ENCODE data around the gene MFSD11.
A peak's percentile ranks its signal among the peaks of the same experiment; 100 is the strongest.
"Not testable (repeated sequence)": the region's sequence is repeated elsewhere in the genome, so short reads cannot be mapped to it uniquely, and the experiment has no call there.

Gene MFSD11

GRCh38 chr17:76726776-76727718 is 10.9 kb upstream of the MFSD11 start, which contains the start of gene METTL23:
METTL23 (plus strand) TSS chr17:76726839; CDS start chr17:76729711, 2,872 bp downstream.
- DNase-seq: peak in 4 of 6 experiments; percentile 82 to 94 (median 92)

GRCh38 chr17:76727745-76728456 is 10.0 kb upstream of the MFSD11 start:
- DNase-seq: peak in 2 of 6 experiments; percentile 23 to 46

GRCh38 chr17:76731800-76732733 is 5.9 kb upstream of the MFSD11 start:
- not testable (repeated sequence) for DNase-seq

DNA sequence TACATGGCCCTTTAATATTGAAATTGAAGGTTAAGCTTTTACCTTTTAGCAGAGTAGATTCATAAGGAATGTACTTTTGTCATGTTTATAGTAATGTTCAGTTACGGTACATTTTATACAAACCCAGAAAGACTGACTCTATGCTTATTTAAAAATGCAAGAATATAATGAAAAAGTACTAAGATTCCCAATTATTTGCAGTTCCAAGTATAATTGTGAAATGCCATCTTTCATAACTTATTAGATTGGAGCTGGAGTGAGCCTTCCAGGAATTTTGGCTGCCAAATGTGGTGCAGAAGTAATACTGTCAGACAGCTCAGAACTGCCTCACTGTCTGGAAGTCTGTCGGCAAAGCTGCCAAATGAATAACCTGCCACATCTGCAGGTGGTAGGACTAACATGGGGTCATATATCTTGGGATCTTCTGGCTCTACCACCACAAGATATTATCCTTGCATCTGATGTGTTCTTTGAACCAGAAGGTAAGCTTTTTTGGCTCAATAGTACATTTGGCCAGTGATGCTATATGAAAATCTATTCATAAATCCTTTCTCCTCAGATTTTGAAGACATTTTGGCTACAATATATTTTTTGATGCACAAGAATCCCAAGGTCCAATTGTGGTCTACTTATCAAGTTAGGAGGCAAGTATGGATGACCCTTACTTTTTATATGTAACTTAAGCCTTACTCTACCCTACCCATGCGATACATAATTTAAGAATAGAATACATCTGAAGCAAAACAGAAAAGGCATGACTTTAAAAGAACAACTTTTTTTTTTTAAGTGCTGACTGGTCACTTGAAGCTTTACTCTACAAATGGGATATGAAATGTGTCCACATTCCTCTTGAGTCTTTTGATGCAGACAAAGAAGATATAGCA is 4.9 kb upstream of the MFSD11 start:
- DNase-seq: no peak

GRCh38 chr17:76733618-76733957 is 4.3 kb upstream of the MFSD11 start:
- no peak for DNase-seq

- peak in 1 of 6 experiments; percentile 27 for DNase-seq
These were observed 3.7 kb upstream of the MFSD11 start for GRCh38 chr17:76734080-76734840.

DNA sequence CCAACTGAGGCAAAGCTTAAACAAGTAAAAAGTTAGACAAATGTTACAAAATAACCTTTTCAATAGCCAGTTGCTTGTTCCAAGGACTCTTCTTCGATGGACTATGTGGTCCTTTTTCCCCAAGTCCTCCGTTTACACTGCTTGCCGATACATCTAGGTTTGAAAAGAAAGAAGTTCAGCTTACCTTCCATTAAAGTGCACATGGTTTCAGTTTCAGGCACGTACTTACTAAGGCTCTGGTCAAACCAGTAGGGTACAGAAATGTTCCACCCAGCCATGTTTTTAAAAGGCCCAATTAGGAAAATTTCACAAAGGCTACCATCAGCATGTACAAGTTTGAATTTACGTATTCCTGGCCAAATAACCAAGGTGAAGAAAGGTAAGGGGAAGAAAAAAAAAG is 2.9 kb upstream of the MFSD11 start:
- peak in 2 of 6 experiments; percentile 27 to 29 for DNase-seq

GRCh38 chr17:76735586-76736348 is 2.2 kb upstream of the MFSD11 start:
- peak in 1 of 6 experiments; percentile 44 for DNase-seq

DNA sequence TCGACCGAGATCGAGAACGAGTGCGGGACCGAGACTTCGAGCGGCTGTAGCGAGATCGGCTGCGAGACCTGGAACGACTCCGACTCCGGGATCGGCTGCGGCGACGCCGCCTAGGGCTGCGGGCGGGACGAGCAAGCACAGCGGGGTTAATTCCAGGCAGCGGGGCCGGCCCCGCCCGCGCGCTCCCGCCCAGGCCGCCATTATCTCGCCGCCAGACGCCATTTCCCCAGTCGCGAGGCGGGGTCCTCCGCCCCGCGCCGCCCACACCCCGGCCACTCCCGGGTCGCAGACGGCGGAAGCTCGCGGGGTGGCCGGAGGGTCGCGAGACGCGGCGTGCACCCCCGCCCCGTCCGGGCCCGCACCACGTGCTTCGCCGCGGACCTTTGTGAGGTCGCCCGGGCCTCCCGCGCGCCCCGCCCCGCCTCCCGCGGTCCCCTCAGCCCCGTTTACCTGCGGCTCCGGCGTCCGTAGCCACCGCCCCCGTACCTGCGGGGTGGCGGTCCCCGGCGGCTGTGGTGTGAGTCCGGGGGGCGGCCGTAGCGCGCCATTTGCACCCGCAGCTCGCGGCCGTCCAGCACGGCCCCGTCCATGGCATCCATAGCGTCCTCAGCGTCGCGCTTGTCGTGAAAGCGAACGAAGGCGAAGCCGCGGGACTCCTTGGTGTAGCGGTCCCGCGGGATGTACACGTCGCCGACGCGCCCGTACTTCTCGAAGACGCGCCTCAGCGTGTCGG is 1.4 kb upstream of the MFSD11 start:
- peak; percentile 56 to 77 (median 63) for DNase-seq

DNA sequence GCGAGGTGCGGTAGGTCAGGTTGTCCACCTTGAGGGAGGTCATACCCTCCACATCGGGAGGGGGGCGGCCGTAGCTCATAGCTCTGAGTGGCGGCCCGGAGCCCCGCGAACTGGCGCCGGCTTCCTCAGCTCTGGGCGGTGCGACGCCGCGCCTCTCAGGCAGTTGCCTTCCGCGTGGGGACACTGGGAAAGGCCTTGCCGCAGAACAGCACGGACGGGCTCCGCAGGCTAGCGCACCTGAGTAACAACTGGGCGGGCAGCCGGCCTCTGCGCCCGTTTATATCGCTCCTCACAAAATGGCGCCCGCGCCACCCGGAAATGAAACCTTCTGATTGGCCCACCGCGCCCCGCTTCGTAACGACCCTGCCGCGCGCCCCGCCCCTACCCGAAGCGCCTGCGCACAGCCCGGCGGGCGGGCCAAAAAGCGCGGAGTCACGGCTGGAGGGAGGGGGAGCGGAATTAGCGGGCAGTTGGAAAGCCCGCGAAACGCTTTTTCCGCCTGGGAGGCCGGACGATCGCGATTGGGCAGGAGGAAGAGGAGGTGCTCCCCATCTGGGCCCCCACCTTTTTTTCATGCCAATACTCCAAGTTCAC is 740 bp upstream of the MFSD11 start, which contains the start of gene SRSF2:
TSS of gene SRSF2 (minus strand) at position 250 of the 594 bp plus-strand sequence. CDS start at position 79, 171 bp downstream.
- DNase-seq: peak; percentile 98 to 100 (median 98)

GRCh38 chr17:76738468-76738850 is 540 bp downstream of the MFSD11 start:
- DNase-seq: no peak

GRCh38 chr17:76739568-76740115 is 1.7 kb downstream of the MFSD11 start:
- DNase-seq: not testable (repeated sequence)

GRCh38 chr17:76740329-76741118 is 2.6 kb downstream of the MFSD11 start:
- no peak for DNase-seq

GRCh38 chr17:76742958-76743357 is 5.0 kb downstream of the MFSD11 start:
- DNase-seq: no peak

DNA sequence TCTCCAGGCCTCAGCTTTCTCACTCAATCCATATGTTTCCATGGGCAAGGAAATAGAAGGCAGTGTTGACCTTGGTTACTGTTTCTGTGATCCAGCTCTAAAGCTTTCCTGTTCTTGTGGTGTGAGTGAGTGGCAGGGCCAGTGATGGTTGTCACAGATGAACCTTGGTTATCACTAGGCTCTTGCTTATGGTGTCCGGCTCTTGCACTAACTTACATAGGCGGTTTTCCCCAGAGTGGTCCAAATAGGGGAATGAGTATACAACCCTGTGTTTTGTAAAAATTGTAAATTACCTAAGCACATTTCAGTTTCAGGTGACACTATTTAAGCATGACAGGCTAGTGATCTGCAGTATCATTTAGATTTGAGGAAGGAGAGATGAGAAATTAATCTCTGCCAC is 6.8 kb downstream of the MFSD11 start:
- no peak for DNase-seq

DNA sequence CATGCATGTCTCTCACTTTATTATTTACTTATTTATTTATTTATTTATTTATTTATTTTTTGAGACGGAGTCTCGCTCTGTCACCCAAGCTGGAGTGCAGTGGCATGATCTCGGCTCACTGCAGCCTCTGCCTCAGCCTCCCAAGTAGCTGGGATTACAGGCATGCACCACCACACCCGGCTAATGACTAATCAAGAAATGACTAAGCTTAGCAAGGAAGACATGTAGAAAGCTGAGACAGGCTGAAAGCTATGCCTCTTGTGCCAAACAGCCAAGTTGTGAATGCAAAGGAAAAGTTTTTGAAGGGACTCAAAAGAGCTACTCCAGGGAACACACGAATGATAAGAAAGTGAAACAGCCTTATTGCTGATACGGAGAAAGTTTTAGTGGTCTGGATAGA is 7.9 kb downstream of the MFSD11 start:
- not testable (repeated sequence) for DNase-seq

DNA sequence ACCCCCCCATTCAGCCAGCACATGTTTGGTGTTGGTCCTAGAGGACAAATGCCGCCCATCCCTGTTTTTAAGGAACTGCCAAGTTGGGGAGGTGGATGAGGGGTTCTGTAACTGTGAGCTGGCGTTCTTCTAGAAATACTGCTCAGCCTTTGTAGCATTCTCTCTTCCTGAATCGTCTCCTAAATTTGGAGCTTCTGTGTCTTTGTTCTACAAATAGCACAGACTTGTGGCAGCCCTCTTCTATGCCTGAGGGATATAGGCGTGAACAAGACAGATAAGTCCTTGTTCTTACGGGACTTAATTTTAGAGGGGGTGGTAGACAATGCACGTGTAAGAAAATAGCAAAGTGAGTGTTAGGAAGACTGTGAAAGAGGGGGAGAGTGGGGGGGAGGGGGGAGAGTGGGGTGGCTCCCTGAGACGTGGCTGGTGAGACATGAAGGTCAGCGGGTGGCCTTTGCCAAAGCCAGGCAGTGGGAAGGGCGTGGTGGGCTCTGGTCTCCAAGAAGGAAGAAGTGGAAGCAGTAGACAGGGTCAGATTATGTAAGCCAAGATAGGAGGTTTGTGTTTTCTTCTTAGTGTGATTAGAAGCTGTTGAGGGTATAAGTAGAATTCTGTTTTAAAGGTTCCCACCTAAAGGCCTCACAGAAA is 9.9 kb downstream of the MFSD11 start:
- no peak for DNase-seq

All from stimulated activated naive CD4-positive, alpha-beta T cell (primary cell).